Erythroblast (primary cell): Measurements from ENCODE around the gene CDH19.
"Not testable (repeated sequence)": the region's sequence is repeated elsewhere in the genome, so short reads cannot be mapped to it uniquely, and the experiment has no call there.

Source experiments
- GATA1 ChIP-seq: IDR thresholded peaks from 2 replicates; pipeline ENCODE4 v1.6.1; 2011; ENCODE audit warnings: low read depth, mild to moderate bottlenecking, control low read depth, low read length, moderate library complexity
- POLR2A ChIP-seq: IDR thresholded peaks from 2 replicates; pipeline ENCODE4 v1.6.1; 2011; ENCODE audit warnings: mild to moderate bottlenecking, low read length

- TF ChIP-seq GATA1, POLR2A: not testable (repeated sequence)
Measured at GRCh38 chr18:66466184-66466583, 137.7 kb downstream of the CDH19 start.
